Measurements from ENCODE around the gene SPI1.
"Not testable (repeated sequence)": the region's sequence is repeated elsewhere in the genome, so short reads cannot be mapped to it uniquely, and the experiment has no call there.

Gene SPI1

GRCh38 chr11:47325271-47326041, 52.9 kb downstream of the SPI1 start:
- Histone ChIP-seq H3K4me1 (ENCODE audit: control insufficient read depth, insufficient read depth, low read length) (no peaks in the 10 kb centered on the region), H3K9me3 (ENCODE audit: control insufficient read depth, low read length) (no peaks in the 10 kb centered on the region), H3K9ac (ENCODE audit: low read length) (no peak overlapping the region), H3K27me3 (replicated peaks; ENCODE audit: control insufficient read depth, insufficient read depth, low read length) (no peaks in the 10 kb centered on the region), H3K4me3 (ENCODE audit: low read length) (no peak overlapping the region), H3K36me3 (ENCODE audit: control insufficient read depth, insufficient read depth, low read length, severe bottlenecking) (peaks cover 19% of the 10 kb centered on the region)
- DNase-seq (ENCODE audit: low read depth), result no peak

- Histone ChIP-seq H3K9me3 (ENCODE audit: control insufficient read depth, low read length) (no peaks in the 10 kb centered on the region), H3K27me3 (replicated peaks; ENCODE audit: control insufficient read depth, insufficient read depth, low read length) (no peaks in the 10 kb centered on the region), H3K9ac (ENCODE audit: low read length) (no peak overlapping the region), H3K36me3 (ENCODE audit: control insufficient read depth, insufficient read depth, low read length, severe bottlenecking) (peaks cover 19% of the 10 kb centered on the region), H3K4me3 (ENCODE audit: low read length) (no peak overlapping the region), H3K4me1 (ENCODE audit: control insufficient read depth, insufficient read depth, low read length) (no peaks in the 10 kb centered on the region)
- no peak for DNase-seq (ENCODE audit: low read depth)
These were observed 53.8 kb downstream of the SPI1 start for GRCh38 chr11:47324520-47324919.

- H3K4me1 ChIP-seq (ENCODE audit: control insufficient read depth, insufficient read depth, low read length), result peaks cover 3% of the 10 kb centered on the region
- H3K9me3 ChIP-seq (ENCODE audit: control insufficient read depth, low read length), result no peaks in the 10 kb centered on the region
- no peak overlapping the region for H3K4me3 ChIP-seq (ENCODE audit: low read length)
- peaks cover 65% of the 10 kb centered on the region for H3K36me3 ChIP-seq (ENCODE audit: control insufficient read depth, insufficient read depth, low read length, severe bottlenecking)
- H3K9ac ChIP-seq (ENCODE audit: low read length), result no peak overlapping the region
- H3K27me3 ChIP-seq (replicated peaks; ENCODE audit: control insufficient read depth, insufficient read depth, low read length), result no peaks in the 10 kb centered on the region
- DNase-seq (ENCODE audit: low read depth), result no peak
These were observed 60.2 kb downstream of the SPI1 start for GRCh38 chr11:47318166-47318565.

- DNase-seq (ENCODE audit: low read depth), result no peak
- Histone ChIP-seq H3K4me1 (ENCODE audit: control insufficient read depth, insufficient read depth, low read length) (peaks cover 3% of the 10 kb centered on the region), H3K36me3 (ENCODE audit: control insufficient read depth, insufficient read depth, low read length, severe bottlenecking) (peaks cover 69% of the 10 kb centered on the region), H3K9me3 (ENCODE audit: control insufficient read depth, low read length) (no peaks in the 10 kb centered on the region), H3K9ac (ENCODE audit: low read length) (no peak overlapping the region), H3K4me3 (ENCODE audit: low read length) (no peak overlapping the region), H3K27me3 (replicated peaks; ENCODE audit: control insufficient read depth, insufficient read depth, low read length) (no peaks in the 10 kb centered on the region)
These were observed 61.1 kb downstream of the SPI1 start for GRCh38 chr11:47317064-47317828.

- H3K4me3 ChIP-seq (ENCODE audit: low read length); H3K9me3 ChIP-seq (ENCODE audit: control insufficient read depth, low read length); H3K4me1 ChIP-seq (ENCODE audit: control insufficient read depth, insufficient read depth, low read length); DNase-seq (ENCODE audit: low read depth); H3K27me3 ChIP-seq (replicated peaks; ENCODE audit: control insufficient read depth, insufficient read depth, low read length); H3K9ac ChIP-seq (ENCODE audit: low read length): not testable (repeated sequence)
- H3K36me3 ChIP-seq (ENCODE audit: control insufficient read depth, insufficient read depth, low read length, severe bottlenecking), result peaks cover 69% of the 10 kb centered on the region
These were observed 61.8 kb downstream of the SPI1 start for GRCh38 chr11:47316501-47316900.

- Histone ChIP-seq H3K4me3 (ENCODE audit: low read length) (no peak overlapping the region), H3K27me3 (replicated peaks; ENCODE audit: control insufficient read depth, insufficient read depth, low read length) (no peaks in the 10 kb centered on the region), H3K9me3 (ENCODE audit: control insufficient read depth, low read length) (no peaks in the 10 kb centered on the region), H3K4me1 (ENCODE audit: control insufficient read depth, insufficient read depth, low read length) (peaks cover 3% of the 10 kb centered on the region), H3K36me3 (ENCODE audit: control insufficient read depth, insufficient read depth, low read length, severe bottlenecking) (peaks cover 78% of the 10 kb centered on the region), H3K9ac (ENCODE audit: low read length) (no peak overlapping the region)
- DNase-seq (ENCODE audit: low read depth), result no peak
These were observed 63.4 kb downstream of the SPI1 start for GRCh38 chr11:47314992-47315391.

GRCh38 chr11:47308050-47308823, 70.1 kb downstream of the SPI1 start:
- peaks cover 96% of the 10 kb centered on the region for H3K36me3 ChIP-seq (ENCODE audit: control insufficient read depth, insufficient read depth, low read length, severe bottlenecking)
- no peak for DNase-seq (ENCODE audit: low read depth)

GRCh38 chr11:47306484-47306844, 71.9 kb downstream of the SPI1 start:
- Histone ChIP-seq H3K36me3 (ENCODE audit: control insufficient read depth, insufficient read depth, low read length, severe bottlenecking) (peaks cover 96% of the 10 kb centered on the region), H3K4me3 (ENCODE audit: low read length) (no peak overlapping the region), H3K4me1 (ENCODE audit: control insufficient read depth, insufficient read depth, low read length) (peaks cover 18% of the 10 kb centered on the region), H3K9me3 (ENCODE audit: control insufficient read depth, low read length) (peaks cover 8% of the 10 kb centered on the region), H3K27me3 (replicated peaks; ENCODE audit: control insufficient read depth, insufficient read depth, low read length) (no peaks in the 10 kb centered on the region), H3K9ac (ENCODE audit: low read length) (no peak overlapping the region)
- DNase-seq (ENCODE audit: low read depth), result no peak

More at GRCh38 chr11:47308050-47308823, 70.1 kb downstream of the SPI1 start:
- Histone ChIP-seq H3K4me1 (ENCODE audit: control insufficient read depth, insufficient read depth, low read length) (peaks cover 18% of the 10 kb centered on the region), H3K27me3 (replicated peaks; ENCODE audit: control insufficient read depth, insufficient read depth, low read length) (no peaks in the 10 kb centered on the region), H3K9ac (ENCODE audit: low read length) (no peak overlapping the region), H3K9me3 (ENCODE audit: control insufficient read depth, low read length) (no peaks in the 10 kb centered on the region), H3K4me3 (ENCODE audit: low read length) (no peak overlapping the region)

GRCh38 chr11:47305734-47306483, 72.4 kb downstream of the SPI1 start:
- Histone ChIP-seq H3K36me3 (ENCODE audit: control insufficient read depth, insufficient read depth, low read length, severe bottlenecking) (peaks cover 94% of the 10 kb centered on the region), H3K4me3 (ENCODE audit: low read length) (no peak overlapping the region), H3K4me1 (ENCODE audit: control insufficient read depth, insufficient read depth, low read length) (peaks cover 18% of the 10 kb centered on the region), H3K9me3 (ENCODE audit: control insufficient read depth, low read length) (peaks cover 8% of the 10 kb centered on the region), H3K27me3 (replicated peaks; ENCODE audit: control insufficient read depth, insufficient read depth, low read length) (no peaks in the 10 kb centered on the region), H3K9ac (ENCODE audit: low read length) (no peak overlapping the region)
- peak; percentile 18 for DNase-seq (ENCODE audit: low read depth)

Data from adipocyte (in vitro differentiated cells).